A673 (cell line): ENCODE measurements around the gene TCEAL5.

ENCODE experiments used
- CTCF ChIP-seq: fragments of 300-800, 200-600 bp; sonication (generic); conservative IDR thresholded peaks from 2 replicates; pipeline ENCODE4 v1.5.1; 2017; ENCODE audit warnings: low read depth, mild to moderate bottlenecking, antibody characterized with exemption, low read length, moderate library complexity, mixed read lengths
- EZH2 ChIP-seq: fragments of 200-600 bp; sonication (generic); IDR thresholded peaks from 2 replicates; pipeline ENCODE4 v1.6.1; 2017; ENCODE audit warnings: borderline replicate concordance, low read depth, mild to moderate bottlenecking, mixed read lengths, antibody characterized with exemption, low read length; ENCODE audit not compliant: poor library complexity, severe bottlenecking

GRCh38 chrX:103304705-103305104 is 28.2 kb upstream of the TCEAL5 start:
- TF ChIP-seq CTCF, result no peak
- no peak for TF ChIP-seq EZH2
